GM19238 (cell line): ENCODE measurements around the gene GRM5.
"Not testable (repeated sequence)": the region's sequence is repeated elsewhere in the genome, so short reads cannot be mapped to it uniquely, and the experiment has no call there.

Experiments used
- DNase-seq: peaks from one replicate; pipeline ENCODE4 v3.0.0; 2011; ENCODE audit warnings: low spot score; ENCODE audit not compliant: insufficient read length

GRM5 gene

GRCh38 chr11:89065651-89066201, at the start of gene GRM5:
TSS of gene GRM5 (minus strand) at chr11:89065982. CDS start at chr11:89047872, 18,110 bp downstream.
- not testable (repeated sequence) for DNase-seq

- DNase-seq: not testable (repeated sequence)
These were observed 32.2 kb upstream of the GRM5 start for GRCh38 chr11:89097956-89098355.

DNA sequence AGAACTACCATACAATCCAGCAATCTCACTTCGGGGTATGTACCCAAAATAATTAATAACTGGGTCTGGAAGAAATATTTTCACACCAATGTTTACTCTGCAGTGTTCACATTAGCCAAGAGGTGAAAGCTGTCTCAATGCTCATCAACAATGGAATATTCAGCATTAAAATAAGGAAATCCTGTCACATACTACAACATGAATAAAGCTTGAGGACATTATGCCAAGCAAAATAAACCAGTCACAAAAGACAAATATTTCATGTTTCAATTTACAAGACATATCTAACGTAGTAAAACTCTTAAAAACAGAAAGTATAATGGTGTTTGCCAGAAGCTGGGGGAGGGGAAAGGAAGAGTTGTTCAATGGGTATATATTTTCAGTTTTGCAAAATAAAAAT, 28.0 kb upstream of the GRM5 start:
- DNase-seq: not testable (repeated sequence)

DNA sequence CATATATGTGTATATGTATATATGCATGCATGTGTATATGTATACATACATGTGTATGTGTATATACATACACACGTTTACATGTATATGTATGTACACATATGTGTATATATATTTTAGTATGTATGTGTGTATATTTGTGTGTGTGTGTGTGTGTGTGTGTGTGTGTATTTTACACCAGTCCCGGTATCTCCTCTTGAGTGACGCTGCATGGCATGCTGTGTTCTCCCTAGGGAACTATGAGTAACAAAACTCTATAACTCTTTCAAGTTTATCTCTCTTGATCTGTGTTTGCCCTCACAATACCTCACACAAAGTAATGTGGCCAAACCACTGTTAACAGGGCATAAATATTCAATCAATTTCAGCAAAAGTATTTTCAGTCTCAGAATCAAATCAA, 19.2 kb upstream of the GRM5 start:
- DNase-seq: not testable (repeated sequence)

DNA sequence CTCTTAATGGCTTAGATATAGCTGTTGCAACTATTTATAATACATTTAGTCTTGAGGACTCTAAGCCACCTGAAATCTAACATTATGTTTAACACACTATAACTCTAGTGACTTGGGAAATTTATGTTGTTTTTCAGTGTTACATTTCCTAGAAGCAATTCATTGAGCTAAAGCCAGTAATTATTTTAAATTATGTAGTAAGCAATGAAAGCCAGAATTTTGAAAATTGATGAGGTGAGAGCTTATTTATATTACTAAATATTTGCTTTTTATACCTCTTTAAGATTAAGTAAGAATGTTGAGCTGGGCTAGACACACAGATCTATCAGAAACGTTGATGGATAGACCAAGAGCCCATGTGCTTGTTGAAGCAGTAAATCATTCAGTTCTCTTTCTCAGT, 5.1 kb upstream of the GRM5 start:
- DNase-seq: not testable (repeated sequence)

- no peak for DNase-seq
These were observed 1.5 kb upstream of the GRM5 start for GRCh38 chr11:89067264-89067663.

GRCh38 chr11:89065066-89065465, 716 bp downstream of the GRM5 start:
- no peak for DNase-seq

DNA sequence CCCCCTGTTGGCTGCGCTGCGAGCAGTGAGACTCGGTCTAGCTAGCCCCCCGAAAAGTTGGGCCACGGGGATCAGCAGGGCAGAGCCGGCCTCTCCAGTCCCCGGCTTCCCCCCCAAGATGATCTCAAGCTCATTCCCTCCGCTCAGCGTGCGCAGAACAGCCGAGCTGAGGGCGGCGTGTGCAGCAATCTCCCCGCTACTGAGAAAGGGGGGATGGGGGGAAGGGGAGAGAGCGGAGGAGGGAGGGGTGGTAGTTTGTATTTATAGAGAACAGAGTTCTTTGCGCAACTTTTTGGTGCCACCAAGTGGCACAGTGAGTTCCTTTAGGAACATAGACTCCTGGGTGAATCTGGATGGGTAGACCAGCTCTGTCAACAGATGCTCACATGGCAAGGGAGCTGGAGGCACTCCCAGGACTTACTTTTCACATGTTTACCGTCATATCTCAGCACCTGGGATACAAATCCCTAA, 2.3 kb downstream of the GRM5 start:
- DNase-seq: not testable (repeated sequence)

DNA sequence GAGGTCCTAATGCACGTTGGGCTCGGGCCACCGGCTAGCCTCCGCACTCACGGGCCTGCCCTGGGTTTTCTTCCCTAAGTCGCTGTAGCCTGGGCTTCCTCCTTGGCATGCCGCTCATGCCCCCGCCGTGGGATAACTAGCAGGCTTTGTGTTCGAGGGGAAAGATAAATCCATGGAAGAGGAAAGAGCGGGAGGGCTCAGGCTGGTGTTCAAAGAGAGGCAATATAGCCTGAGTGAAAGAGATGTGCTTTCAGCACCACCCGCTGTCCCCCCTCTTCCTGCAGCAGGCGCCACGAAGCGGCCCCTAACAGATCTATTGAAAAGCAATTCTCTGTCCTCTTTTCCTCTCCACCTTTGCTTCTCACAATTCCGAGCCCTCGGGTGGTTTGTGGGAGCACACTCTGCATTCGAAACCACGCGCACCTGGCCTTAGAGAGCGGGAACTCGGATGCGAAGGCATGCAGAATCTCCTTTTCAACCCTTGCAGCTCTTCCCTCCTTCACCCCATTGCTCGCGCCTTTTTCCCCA, 2.9 kb downstream of the GRM5 start:
- DNase-seq: not testable (repeated sequence)

DNA sequence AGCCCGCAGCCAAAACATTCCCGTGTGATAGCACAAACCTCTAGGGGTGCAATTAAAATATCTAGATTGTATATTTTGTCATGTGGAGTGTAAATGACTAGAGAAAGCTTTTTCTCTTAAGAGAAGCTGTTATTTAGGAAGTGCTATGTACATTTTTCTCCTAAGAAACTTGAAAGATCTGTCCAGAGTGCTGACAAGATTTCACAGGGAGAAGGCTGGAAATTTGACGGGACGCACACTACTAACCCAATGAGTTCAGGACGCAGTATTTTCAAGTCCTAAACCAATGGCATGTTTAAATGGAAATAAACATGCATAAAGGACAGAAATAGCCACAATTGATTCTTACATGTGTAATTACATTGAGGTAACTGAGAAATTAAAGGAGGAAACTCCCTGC, 3.9 kb downstream of the GRM5 start:
- not testable (repeated sequence) for DNase-seq

- not testable (repeated sequence) for DNase-seq
These were observed 8.4 kb downstream of the GRM5 start for GRCh38 chr11:89057406-89057805.

GRCh38 chr11:89052220-89052619, 13.6 kb downstream of the GRM5 start:
- no peak for DNase-seq

DNA sequence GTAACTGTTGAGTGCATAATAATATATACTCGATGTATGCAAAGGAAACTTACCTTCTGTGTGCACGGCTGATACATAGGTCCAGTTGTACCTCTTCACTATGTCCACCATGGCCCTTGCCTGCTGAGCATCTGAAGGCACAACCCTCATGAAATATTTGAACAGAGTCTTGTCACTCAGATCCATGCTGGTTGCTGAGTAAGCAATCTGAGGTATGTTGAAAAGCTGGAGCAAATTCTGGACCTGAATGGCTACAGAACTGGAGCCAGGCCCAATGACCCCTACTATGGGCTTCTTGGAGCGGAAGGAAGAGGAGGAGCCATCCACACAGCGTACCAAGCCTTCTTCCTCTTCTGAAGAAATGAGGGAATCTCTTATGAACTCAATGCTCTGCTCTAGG, 18.6 kb downstream of the GRM5 start:
- not testable (repeated sequence) for DNase-seq

GRCh38 chr11:89043861-89044588, 21.8 kb downstream of the GRM5 start:
- not testable (repeated sequence) for DNase-seq

GRCh38 chr11:89029671-89030070, 36.1 kb downstream of the GRM5 start:
- not testable (repeated sequence) for DNase-seq

- no peak for DNase-seq
These were observed 44.4 kb downstream of the GRM5 start for GRCh38 chr11:89021339-89021738.

DNA sequence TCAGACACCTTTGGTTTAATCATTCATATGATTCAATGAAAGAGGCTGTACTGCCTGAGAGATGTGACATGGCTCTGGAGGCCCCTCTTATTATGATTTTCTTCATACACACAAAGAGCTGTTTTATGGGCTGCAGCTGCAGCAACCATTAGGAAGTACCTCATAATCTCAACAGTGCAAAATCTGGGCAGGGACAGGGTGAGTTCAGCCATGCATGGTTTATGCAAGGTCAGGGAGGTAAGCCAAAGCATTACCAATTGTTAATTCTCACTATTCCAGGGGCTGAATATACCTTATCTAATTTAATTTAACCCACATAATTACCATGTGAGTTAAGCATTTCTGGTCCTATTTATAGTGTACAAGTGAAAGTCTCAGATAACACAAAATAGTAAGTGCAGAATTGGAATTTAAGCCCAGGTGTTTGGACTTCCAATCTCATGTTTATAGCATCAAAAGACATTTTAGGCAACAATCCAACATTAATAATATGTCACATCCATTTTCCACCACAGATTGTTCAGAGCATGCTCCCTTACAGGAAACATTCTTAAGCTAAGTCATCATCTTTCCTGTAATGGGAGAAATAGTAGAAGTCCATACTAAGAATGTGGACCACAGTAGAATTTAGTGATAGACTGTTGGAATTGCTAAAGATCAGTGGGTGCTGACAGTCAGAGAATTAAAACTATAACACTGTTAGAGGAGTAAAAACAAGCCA, 45.8 kb downstream of the GRM5 start:
- not testable (repeated sequence) for DNase-seq

GRCh38 chr11:89016214-89016613, 49.6 kb downstream of the GRM5 start:
- DNase-seq: no peak

GRCh38 chr11:89015614-89016013, 50.2 kb downstream of the GRM5 start:
- DNase-seq: no peak

- DNase-seq: not testable (repeated sequence)
These were observed 64.9 kb downstream of the GRM5 start for GRCh38 chr11:89000852-89001251.

GRCh38 chr11:88979641-88980040, 86.1 kb downstream of the GRM5 start:
- DNase-seq: no peak

DNA sequence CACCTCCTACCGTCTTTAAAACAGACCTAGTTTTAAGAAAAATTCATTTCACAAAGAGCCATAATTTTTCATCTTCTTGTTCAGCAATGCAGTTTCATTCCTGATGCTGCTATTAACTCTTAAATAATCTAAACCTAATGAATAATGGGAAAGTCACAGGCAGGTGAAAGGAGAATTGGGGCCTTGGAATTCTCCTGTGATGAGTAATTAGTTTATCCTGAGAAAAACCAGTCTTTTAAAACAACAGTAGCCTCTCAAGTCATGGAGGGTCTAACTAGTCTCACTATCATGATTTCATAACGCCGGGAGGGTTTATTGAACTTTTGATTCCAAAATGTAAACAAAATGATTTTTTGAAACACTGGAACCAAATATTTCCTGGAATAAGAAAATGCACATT, 86.8 kb downstream of the GRM5 start:
- not testable (repeated sequence) for DNase-seq
